HepG2 (cell line): Measurements from ENCODE around the gene POMGNT2.
"Not testable (repeated sequence)": the region's sequence is repeated elsewhere in the genome, so short reads cannot be mapped to it uniquely, and the experiment has no call there.

Experiments used
- ARNTL ChIP-seq: sonication (generic); formaldehyde crosslinking; IDR thresholded peaks from 2 replicates; pipeline ENCODE4 v1.4.0; 2020; ENCODE audit warnings: mild to moderate bottlenecking, missing genetic modification reagents
- BRCA1 ChIP-seq: sonication (generic); formaldehyde crosslinking; IDR thresholded peaks from 2 replicates; pipeline ENCODE4 v1.4.0; 2020; ENCODE audit warnings: missing genetic modification reagents
- EP300 ChIP-seq, 3 experiments: sonication (generic) in 1 of 3; formaldehyde crosslinking in 1 of 3; IDR thresholded peaks; 2 replicates each; pipeline versions ENCODE4 v1.5.1 to v1.6.1; 2011 to 2020; ENCODE audit warnings: low read depth in 2 of 3, low read length in 2 of 3, borderline replicate concordance in 1 of 3, improper control_type of control experiment in 1 of 3, mild to moderate bottlenecking in 1 of 3, missing genetic modification reagents in 1 of 3, moderate library complexity in 1 of 3
- ERF ChIP-seq: IDR thresholded peaks from 2 replicates; pipeline ENCODE4 v1.6.1; 2018; ENCODE audit warnings: missing biosample characterization, missing genetic modification reagents
- GATAD2A ChIP-seq: IDR thresholded peaks from 2 replicates; pipeline ENCODE4 v1.6.1; 2016
- GFI1 ChIP-seq: sonication (generic); formaldehyde crosslinking; IDR thresholded peaks from 2 replicates; pipeline ENCODE4 v1.5.0; 2020; ENCODE audit warnings: missing genetic modification reagents, mild to moderate bottlenecking, borderline replicate concordance
- RAD51 ChIP-seq: fragments of 450-650 bp; IDR thresholded peaks from 2 replicates; pipeline ENCODE4 v1.6.1; 2016; ENCODE audit warnings: borderline replicate concordance
- TF ChIP-seq, protein P1 (sequence below): IDR thresholded peaks from 2 replicates; pipeline ENCODE4 v1.6.1; 2016; ENCODE audit warnings: control low read depth
- TF ChIP-seq, protein P2 (sequence below): sonication (generic); formaldehyde crosslinking; IDR thresholded peaks from 2 replicates; pipeline ENCODE4 v1.5.0; 2020; ENCODE audit warnings: mild to moderate bottlenecking, missing genetic modification reagents, moderate library complexity
- TF ChIP-seq, protein P3 (sequence below): sonication (generic); formaldehyde crosslinking; IDR thresholded peaks from 2 replicates; pipeline ENCODE4 v1.8.0; 2023; ENCODE audit warnings: mild to moderate bottlenecking, missing genetic modification reagents
- TF ChIP-seq, protein P4 (sequence below): sonication (generic); formaldehyde crosslinking; IDR thresholded peaks from 2 replicates; pipeline ENCODE4 v1.4.0; 2020; ENCODE audit warnings: missing genetic modification reagents
- TF ChIP-seq, protein P5 (sequence below), 2 experiments: IDR thresholded peaks; 2 replicates each; pipeline ENCODE4 v1.6.1; 2011 to 2012; ENCODE audit warnings: low read length in 2 of 2, borderline replicate concordance in 1 of 2, low read depth in 1 of 2, mild to moderate bottlenecking in 1 of 2, moderate library complexity in 1 of 2

DNA sequence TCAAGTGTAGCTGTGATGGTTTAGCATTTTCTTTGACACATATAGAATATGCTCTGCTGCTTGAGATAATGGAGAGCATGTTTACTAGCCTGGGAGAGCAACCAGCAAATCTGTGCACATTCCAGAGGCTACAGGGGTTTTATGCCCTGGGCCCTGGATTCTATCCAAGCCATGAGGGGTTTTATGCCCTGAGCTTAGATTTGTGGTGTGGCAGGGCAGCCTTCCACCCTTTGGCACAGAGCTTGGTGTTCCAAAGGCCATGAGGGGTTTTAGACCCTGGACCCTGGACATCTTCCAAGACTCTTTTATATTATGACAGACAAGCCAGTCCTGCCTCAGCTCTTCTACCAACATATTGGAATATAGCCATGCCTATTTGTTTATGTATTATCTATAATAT is 60.8 kb downstream of the POMGNT2 start:
- TF ChIP-seq, protein P1, sequence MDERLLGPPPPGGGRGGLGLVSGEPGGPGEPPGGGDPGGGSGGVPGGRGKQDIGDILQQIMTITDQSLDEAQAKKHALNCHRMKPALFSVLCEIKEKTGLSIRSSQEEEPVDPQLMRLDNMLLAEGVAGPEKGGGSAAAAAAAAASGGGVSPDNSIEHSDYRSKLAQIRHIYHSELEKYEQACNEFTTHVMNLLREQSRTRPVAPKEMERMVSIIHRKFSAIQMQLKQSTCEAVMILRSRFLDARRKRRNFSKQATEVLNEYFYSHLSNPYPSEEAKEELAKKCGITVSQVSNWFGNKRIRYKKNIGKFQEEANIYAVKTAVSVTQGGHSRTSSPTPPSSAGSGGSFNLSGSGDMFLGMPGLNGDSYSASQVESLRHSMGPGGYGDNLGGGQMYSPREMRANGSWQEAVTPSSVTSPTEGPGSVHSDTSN (CRISPR knock-in tag) = not testable (repeated sequence)
- TF ChIP-seq GATAD2A (CRISPR knock-in tag); BRCA1 (CRISPR knock-in tag); EP300 (IDR thresholded peaks at IDR 0.05; ENCODE audit: low read depth in 2 of 2, low read length in 2 of 2); EP300 (CRISPR knock-in tag; IDR thresholded peaks at IDR 0.05; ENCODE audit: borderline replicate concordance); ARNTL; RAD51; ERF; GFI1 (CRISPR knock-in tag): not testable (repeated sequence)
- TF ChIP-seq, protein P2, sequence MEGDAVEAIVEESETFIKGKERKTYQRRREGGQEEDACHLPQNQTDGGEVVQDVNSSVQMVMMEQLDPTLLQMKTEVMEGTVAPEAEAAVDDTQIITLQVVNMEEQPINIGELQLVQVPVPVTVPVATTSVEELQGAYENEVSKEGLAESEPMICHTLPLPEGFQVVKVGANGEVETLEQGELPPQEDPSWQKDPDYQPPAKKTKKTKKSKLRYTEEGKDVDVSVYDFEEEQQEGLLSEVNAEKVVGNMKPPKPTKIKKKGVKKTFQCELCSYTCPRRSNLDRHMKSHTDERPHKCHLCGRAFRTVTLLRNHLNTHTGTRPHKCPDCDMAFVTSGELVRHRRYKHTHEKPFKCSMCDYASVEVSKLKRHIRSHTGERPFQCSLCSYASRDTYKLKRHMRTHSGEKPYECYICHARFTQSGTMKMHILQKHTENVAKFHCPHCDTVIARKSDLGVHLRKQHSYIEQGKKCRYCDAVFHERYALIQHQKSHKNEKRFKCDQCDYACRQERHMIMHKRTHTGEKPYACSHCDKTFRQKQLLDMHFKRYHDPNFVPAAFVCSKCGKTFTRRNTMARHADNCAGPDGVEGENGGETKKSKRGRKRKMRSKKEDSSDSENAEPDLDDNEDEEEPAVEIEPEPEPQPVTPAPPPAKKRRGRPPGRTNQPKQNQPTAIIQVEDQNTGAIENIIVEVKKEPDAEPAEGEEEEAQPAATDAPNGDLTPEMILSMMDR = not testable (repeated sequence)
- TF ChIP-seq, protein P3, sequence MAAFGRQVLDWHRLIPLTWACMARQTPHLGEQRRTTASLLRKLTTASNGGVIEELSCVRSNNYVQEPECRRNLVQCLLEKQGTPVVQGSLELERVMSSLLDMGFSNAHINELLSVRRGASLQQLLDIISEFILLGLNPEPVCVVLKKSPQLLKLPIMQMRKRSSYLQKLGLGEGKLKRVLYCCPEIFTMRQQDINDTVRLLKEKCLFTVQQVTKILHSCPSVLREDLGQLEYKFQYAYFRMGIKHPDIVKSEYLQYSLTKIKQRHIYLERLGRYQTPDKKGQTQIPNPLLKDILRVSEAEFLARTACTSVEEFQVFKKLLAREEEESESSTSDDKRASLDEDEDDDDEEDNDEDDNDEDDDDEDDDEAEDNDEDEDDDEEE (CRISPR knock-in tag) = not testable (repeated sequence)
- TF ChIP-seq, protein P4, sequence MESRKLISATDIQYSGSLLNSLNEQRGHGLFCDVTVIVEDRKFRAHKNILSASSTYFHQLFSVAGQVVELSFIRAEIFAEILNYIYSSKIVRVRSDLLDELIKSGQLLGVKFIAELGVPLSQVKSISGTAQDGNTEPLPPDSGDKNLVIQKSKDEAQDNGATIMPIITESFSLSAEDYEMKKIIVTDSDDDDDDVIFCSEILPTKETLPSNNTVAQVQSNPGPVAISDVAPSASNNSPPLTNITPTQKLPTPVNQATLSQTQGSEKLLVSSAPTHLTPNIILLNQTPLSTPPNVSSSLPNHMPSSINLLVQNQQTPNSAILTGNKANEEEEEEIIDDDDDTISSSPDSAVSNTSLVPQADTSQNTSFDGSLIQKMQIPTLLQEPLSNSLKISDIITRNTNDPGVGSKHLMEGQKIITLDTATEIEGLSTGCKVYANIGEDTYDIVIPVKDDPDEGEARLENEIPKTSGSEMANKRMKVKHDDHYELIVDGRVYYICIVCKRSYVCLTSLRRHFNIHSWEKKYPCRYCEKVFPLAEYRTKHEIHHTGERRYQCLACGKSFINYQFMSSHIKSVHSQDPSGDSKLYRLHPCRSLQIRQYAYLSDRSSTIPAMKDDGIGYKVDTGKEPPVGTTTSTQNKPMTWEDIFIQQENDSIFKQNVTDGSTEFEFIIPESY = not testable (repeated sequence)
- TF ChIP-seq, protein P5, sequence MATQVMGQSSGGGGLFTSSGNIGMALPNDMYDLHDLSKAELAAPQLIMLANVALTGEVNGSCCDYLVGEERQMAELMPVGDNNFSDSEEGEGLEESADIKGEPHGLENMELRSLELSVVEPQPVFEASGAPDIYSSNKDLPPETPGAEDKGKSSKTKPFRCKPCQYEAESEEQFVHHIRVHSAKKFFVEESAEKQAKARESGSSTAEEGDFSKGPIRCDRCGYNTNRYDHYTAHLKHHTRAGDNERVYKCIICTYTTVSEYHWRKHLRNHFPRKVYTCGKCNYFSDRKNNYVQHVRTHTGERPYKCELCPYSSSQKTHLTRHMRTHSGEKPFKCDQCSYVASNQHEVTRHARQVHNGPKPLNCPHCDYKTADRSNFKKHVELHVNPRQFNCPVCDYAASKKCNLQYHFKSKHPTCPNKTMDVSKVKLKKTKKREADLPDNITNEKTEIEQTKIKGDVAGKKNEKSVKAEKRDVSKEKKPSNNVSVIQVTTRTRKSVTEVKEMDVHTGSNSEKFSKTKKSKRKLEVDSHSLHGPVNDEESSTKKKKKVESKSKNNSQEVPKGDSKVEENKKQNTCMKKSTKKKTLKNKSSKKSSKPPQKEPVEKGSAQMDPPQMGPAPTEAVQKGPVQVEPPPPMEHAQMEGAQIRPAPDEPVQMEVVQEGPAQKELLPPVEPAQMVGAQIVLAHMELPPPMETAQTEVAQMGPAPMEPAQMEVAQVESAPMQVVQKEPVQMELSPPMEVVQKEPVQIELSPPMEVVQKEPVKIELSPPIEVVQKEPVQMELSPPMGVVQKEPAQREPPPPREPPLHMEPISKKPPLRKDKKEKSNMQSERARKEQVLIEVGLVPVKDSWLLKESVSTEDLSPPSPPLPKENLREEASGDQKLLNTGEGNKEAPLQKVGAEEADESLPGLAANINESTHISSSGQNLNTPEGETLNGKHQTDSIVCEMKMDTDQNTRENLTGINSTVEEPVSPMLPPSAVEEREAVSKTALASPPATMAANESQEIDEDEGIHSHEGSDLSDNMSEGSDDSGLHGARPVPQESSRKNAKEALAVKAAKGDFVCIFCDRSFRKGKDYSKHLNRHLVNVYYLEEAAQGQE (IDR thresholded peaks at IDR 0.05; ENCODE audit: borderline replicate concordance in 1 of 2, low read depth in 1 of 2, low read length in 2 of 2) = not testable (repeated sequence)
